Colonic mucosa (tissue), 4 donors: ENCODE results near the gene SLC5A9. TPM values are rescaled to one million over a fixed set of nuclear protein-coding genes. Genes with fewer than 3 reads are reported as not detected.
A peak's percentile ranks its signal among the peaks of the same experiment; 100 is the strongest.

Experiments
- DNase-seq: peaks from one replicate; pipeline ENCODE4 v3.0.0-alpha.2; 2020
- H3K27ac ChIP-seq: fragments of 200-600 bp; one replicate; pipeline ENCODE4 v1.8.0; 2021
- H3K27me3 ChIP-seq: fragments of 200-600 bp; one replicate; pipeline ENCODE4 v1.8.0; 2021
- H3K36me3 ChIP-seq: fragments of 200-600 bp; one replicate; pipeline ENCODE4 v1.8.0; 2021
- H3K4me1 ChIP-seq: fragments of 200-600 bp; one replicate; pipeline ENCODE4 v1.8.0; 2021; ENCODE audit warnings: mild to moderate bottlenecking
- H3K4me3 ChIP-seq: fragments of 200-600 bp; one replicate; pipeline ENCODE4 v1.8.0; 2021
- H3K9ac ChIP-seq, 2 donors: one replicate each; pipeline ENCODE4 v1.7.0; 2013; ENCODE audit warnings: control low read depth in 2 of 2, low read depth in 2 of 2, low read length in 2 of 2
- H3K9me3 ChIP-seq: fragments of 200-600 bp; one replicate; pipeline ENCODE4 v1.8.0; 2021
- CTCF ChIP-seq: fragments of 200-600 bp; IDR thresholded peaks from one replicate; pipeline ENCODE4 v1.8.0; 2022; ENCODE audit warnings: antibody characterized with exemption, mild to moderate bottlenecking
- intact Hi-C: fragments of 100-400 bp; cut with DNase I; formaldehyde crosslinking; loops from one replicate; pipeline ENCODE4 v1.14.1; 2022
- total RNA-seq, 2 donors: library from RNA; stranded (reverse); fragmentation: NEBNext Ultra II Directional in 1 of 2; extraction: Animal tissue kit (Norgen Biotek cat#: 25700) in 1 of 2; gene quantifications; one replicate each; pipeline ENCODE4 v1.2.1, GENCODE V29; 2021
- donor health status: healthy.
- donor health status: DM: no; HTN: no; CAD: no.
- donor health status: DM: no; HTN: no; CAD: no.

Gene SLC5A9
- 1 to 10 TPM; 1.4 to 3.2 TPM for total RNA-seq

- H3K4me1 ChIP-seq, result no peaks in the 10 kb centered on the region
- H3K9ac ChIP-seq, result no peak within 1 kb of the TSS
- intact Hi-C loops, result no loop called here
- DNase-seq, result no peak
- TF ChIP-seq CTCF, result no peak
- no peaks in the 10 kb centered on the region for H3K36me3 ChIP-seq
- peak within 1 kb of the TSS; percentile 30 for H3K27ac ChIP-seq
- H3K9me3 ChIP-seq, result no peaks in the 10 kb centered on the region
- H3K27me3 ChIP-seq, result no peaks in the 10 kb centered on the region
- H3K4me3 ChIP-seq, result no peak within 1 kb of the TSS
These were observed at the start of gene SLC5A9 for GRCh38 chr1:48222501-48223242. TSS of gene SLC5A9 (plus strand) at chr1:48222716. CDS start at chr1:48222737, 21 bp downstream.

- no peak for DNase-seq
- no peaks in the 10 kb centered on the region for H3K9me3 ChIP-seq
- H3K27ac ChIP-seq, result no peak overlapping the region
- TF ChIP-seq CTCF, result no peak
- H3K27me3 ChIP-seq, result no peaks in the 10 kb centered on the region
- H3K4me3 ChIP-seq, result no peak overlapping the region
- H3K36me3 ChIP-seq, result no peaks in the 10 kb centered on the region
- intact Hi-C loops, result no loop called here
- no peaks in the 10 kb centered on the region for H3K4me1 ChIP-seq
- H3K9ac ChIP-seq, result no peak overlapping the region
These were observed 47.4 kb upstream of the SLC5A9 start for GRCh38 chr1:48175116-48175515.

GRCh38 chr1:48177257-48177656 is 45.3 kb upstream of the SLC5A9 start:
- H3K9me3 ChIP-seq, result no peaks in the 10 kb centered on the region
- H3K9ac ChIP-seq, result no peak overlapping the region
- no peak overlapping the region for H3K27ac ChIP-seq
- DNase-seq, result no peak
- H3K27me3 ChIP-seq, result no peaks in the 10 kb centered on the region
- no peaks in the 10 kb centered on the region for H3K4me1 ChIP-seq
- no peaks in the 10 kb centered on the region for H3K36me3 ChIP-seq
- intact Hi-C loops, result no loop called here
- no peak for TF ChIP-seq CTCF
- H3K4me3 ChIP-seq, result no peak overlapping the region

- H3K4me1 ChIP-seq, result no peaks in the 10 kb centered on the region
- no peaks in the 10 kb centered on the region for H3K27me3 ChIP-seq
- no peaks in the 10 kb centered on the region for H3K9me3 ChIP-seq
- no peak overlapping the region for H3K27ac ChIP-seq
- no peak for TF ChIP-seq CTCF
- no peak overlapping the region for H3K9ac ChIP-seq
- DNase-seq, result no peak
- H3K4me3 ChIP-seq, result no peak overlapping the region
- H3K36me3 ChIP-seq, result no peaks in the 10 kb centered on the region
- intact Hi-C loops, result no loop called here
These were observed 40.7 kb upstream of the SLC5A9 start for GRCh38 chr1:48181669-48182367.

- Histone ChIP-seq H3K36me3 (no peaks in the 10 kb centered on the region), H3K4me3 (no peak overlapping the region), H3K9me3 (no peaks in the 10 kb centered on the region), H3K9ac (no peak overlapping the region), H3K27me3 (no peaks in the 10 kb centered on the region), H3K27ac (no peak overlapping the region), H3K4me1 (no peaks in the 10 kb centered on the region)
- no peak for TF ChIP-seq CTCF
- intact Hi-C loops, result no loop called here
- no peak for DNase-seq
These were observed 40.1 kb upstream of the SLC5A9 start for GRCh38 chr1:48182439-48182838.
